Thyroid gland (tissue), 4 donors: ENCODE data around the gene TMEM50B.

Source experiments
- CTCF ChIP-seq, 6 experiments: fragments of 200-600 bp in 3 of 6; fragments of 450-650 bp in 3 of 6; sonication (generic) in 3 of 6; IDR thresholded peaks; one replicate each; pipeline ENCODE4 v1.5.1; 2016 to 2019; ENCODE audit warnings: antibody characterized with exemption in 6 of 6, mild to moderate bottlenecking in 2 of 6, inconsistent platforms in 1 of 6, moderate library complexity in 1 of 6
- POLR2A ChIP-seq, 2 donors: fragments of 450-650 bp; IDR thresholded peaks; one replicate each; pipeline ENCODE4 v1.6.1; 2017; ENCODE audit warnings: antibody characterized with exemption in 2 of 2, mild to moderate bottlenecking in 2 of 2, moderate library complexity in 1 of 2

- TF ChIP-seq POLR2A (IDR thresholded peaks at IDR 0.05) = no peak
- no peak for TF ChIP-seq CTCF (IDR thresholded peaks at IDR 0.05)
Observed at GRCh38 chr21:33432496-33432895, 47.3 kb downstream of the TMEM50B start.
